Measurements from ENCODE around the gene CLMN.
"Not testable (repeated sequence)": the region's sequence is repeated elsewhere in the genome, so short reads cannot be mapped to it uniquely, and the experiment has no call there.

Gene CLMN

DNA sequence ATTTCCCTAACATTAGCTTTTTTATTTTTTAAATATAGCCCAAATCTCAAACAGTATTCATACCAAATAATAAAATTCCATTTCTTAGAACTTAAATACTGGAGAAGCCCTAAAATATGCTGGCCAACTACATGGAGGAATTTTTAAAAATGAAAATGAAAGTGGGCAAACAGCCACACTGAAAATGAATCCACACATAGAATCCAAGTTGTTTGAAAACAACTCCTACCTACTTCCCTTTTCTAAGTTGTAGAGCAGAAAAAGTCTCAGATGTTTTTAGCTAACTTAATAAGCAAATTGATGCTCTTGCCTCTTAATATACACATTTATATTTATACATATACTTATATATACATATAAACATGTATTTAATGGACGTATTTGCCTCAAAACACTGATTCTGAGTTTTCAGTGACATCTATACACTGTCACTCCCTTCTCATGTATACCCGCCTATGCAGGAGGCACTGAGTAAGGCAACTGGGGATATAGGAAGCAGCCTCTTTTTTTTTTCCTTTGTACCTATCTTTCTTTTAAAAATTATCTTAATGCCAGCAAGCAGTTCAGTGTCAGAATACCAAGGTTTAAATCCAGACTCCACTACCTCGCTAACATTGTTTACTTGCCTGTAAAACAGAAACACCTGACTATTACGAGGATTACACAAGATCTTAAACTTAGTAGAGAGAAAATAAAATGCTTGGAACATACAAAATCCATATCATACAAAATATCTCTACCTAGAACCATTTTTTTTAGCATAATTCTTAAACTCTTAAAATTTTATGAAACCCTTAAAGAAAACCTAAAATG lies 175.7 kb downstream of the CLMN start:
- peaks cover 9 to 18% of the 10 kb centered on the region in 2 donors for H3K4me1 ChIP-seq (ENCODE audit: control insufficient read depth in 1 of 2, insufficient read depth in 2 of 2, low read length in 2 of 2)
- H3K4me3 ChIP-seq (ENCODE audit: low read depth in 1 of 2, low read length in 2 of 2), result no peak overlapping the region
- no peak overlapping the region for H3K27ac ChIP-seq (ENCODE audit: low read depth, low read length)
- no peak overlapping the region for H3K9ac ChIP-seq (ENCODE audit: low read depth in 1 of 2, low read length in 2 of 2)
- no peaks in the 10 kb centered on the region for H3K36me3 ChIP-seq (ENCODE audit: control insufficient read depth in 1 of 2, insufficient read depth in 2 of 2, low read length in 2 of 2)
- no peaks in the 10 kb centered on the region for H3K27me3 ChIP-seq (ENCODE audit: control insufficient read depth in 1 of 2, insufficient read depth in 2 of 2, low read length in 2 of 2)
- H3K9me3 ChIP-seq (ENCODE audit: control insufficient read depth in 1 of 2, low read length in 2 of 2), result peaks cover 4 to 7% of the 10 kb centered on the region in 2 donors

DNA sequence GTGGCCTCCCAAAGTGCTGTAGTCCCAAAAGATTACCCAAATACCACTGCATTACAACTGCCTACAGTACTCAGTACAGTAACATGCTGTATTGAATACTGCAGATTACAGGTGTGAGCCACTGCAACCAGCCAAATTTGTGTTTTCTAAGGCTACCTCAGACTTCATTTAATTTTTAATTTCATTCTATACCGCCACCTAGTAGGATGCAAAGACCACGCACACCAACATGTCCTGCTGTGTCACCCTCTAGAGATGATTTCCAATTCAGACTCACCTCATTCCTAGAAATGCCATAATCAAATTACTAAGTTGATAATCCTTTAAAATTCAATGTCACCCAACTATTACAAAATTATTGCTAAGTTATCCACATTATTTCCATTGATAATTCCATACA lies 177.5 kb downstream of the CLMN start:
- H3K9me3 ChIP-seq (ENCODE audit: control insufficient read depth in 1 of 2, low read length in 2 of 2), result peaks cover 4 to 7% of the 10 kb centered on the region in 2 donors
- no peak overlapping the region for H3K9ac ChIP-seq (ENCODE audit: low read depth in 1 of 2, low read length in 2 of 2)
- peaks cover 5 to 15% of the 10 kb centered on the region in 2 donors for H3K4me1 ChIP-seq (ENCODE audit: control insufficient read depth in 1 of 2, insufficient read depth in 2 of 2, low read length in 2 of 2)
- H3K36me3 ChIP-seq (ENCODE audit: control insufficient read depth in 1 of 2, insufficient read depth in 2 of 2, low read length in 2 of 2), result no peaks in the 10 kb centered on the region
- no peak overlapping the region for H3K27ac ChIP-seq (ENCODE audit: low read depth, low read length)
- H3K4me3 ChIP-seq (ENCODE audit: low read depth in 1 of 2, low read length in 2 of 2), result no peak overlapping the region
- H3K27me3 ChIP-seq (ENCODE audit: control insufficient read depth in 1 of 2, insufficient read depth in 2 of 2, low read length in 2 of 2), result no peaks in the 10 kb centered on the region

DNA sequence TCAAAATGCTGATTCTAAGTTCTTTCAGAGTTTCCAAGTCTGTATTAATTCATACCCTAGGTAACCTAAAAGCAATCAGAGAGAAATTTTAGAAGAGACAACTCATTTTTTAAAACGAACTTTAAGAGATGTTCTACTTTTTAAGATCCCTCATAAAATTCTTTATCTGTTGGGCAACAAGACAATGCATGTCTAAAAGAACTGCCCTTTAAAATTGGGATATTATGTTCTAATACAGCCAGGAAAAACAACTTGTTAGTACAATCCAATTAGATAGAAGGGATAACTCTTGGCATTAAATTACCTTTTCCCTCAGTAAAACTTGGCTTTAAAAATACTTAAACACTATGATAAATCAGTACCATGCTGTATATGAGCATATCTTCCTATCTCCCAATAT lies 178.0 kb downstream of the CLMN start:
- Histone ChIP-seq H3K9ac (ENCODE audit: low read depth in 1 of 2, low read length in 2 of 2) (no peak overlapping the region), H3K36me3 (ENCODE audit: control insufficient read depth in 1 of 2, insufficient read depth in 2 of 2, low read length in 2 of 2) (no peaks in the 10 kb centered on the region), H3K27me3 (ENCODE audit: control insufficient read depth in 1 of 2, insufficient read depth in 2 of 2, low read length in 2 of 2) (no peaks in the 10 kb centered on the region), H3K27ac (ENCODE audit: low read depth, low read length) (no peak overlapping the region), H3K4me3 (ENCODE audit: low read depth in 1 of 2, low read length in 2 of 2) (no peak overlapping the region), H3K9me3 (ENCODE audit: control insufficient read depth in 1 of 2, low read length in 2 of 2) (peaks cover 4 to 7% of the 10 kb centered on the region in 2 donors), H3K4me1 (ENCODE audit: control insufficient read depth in 1 of 2, insufficient read depth in 2 of 2, low read length in 2 of 2) (peaks cover 5 to 15% of the 10 kb centered on the region in 2 donors)

DNA sequence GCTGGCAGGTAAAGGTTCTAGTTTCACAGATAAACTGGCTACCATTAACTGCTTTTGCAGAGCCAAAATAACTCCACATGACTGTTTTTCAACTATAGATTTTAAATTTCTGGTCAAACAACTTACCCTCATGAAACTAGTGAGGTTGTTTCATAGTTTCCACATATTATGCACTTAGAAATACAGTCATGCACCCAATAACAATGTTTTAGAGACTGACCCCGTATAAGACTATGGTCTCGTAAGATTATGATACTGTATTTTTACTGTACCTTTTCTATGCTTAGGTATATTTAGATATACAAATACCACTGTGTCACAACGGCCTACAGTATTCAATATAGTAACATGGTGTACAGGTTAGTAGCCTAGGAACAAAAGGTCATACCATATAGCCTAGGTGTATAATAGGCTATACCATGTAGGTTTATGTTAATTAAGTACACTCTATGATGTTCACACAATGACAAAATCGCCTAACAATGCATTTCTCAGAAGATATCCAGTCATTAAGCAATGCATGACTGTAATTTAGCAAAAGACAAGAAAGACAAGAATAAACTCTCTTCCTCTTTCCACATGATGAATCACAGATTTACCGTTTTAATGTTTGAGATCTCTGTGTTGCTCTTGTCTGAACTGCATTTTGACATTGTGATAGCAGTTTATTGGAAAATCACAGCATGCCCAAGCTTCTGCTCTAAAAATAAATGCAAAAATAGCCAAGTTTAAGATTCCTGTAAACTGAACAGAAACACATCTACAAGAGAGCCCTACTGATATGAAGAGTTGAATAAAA lies 179.4 kb downstream of the CLMN start:
- no peak overlapping the region for H3K9ac ChIP-seq (ENCODE audit: low read depth in 1 of 2, low read length in 2 of 2)
- H3K9me3 ChIP-seq (ENCODE audit: control insufficient read depth in 1 of 2, low read length in 2 of 2), result peaks cover 4 to 7% of the 10 kb centered on the region in 2 donors
- H3K36me3 ChIP-seq (ENCODE audit: control insufficient read depth in 1 of 2, insufficient read depth in 2 of 2, low read length in 2 of 2), result no peaks in the 10 kb centered on the region
- no peak overlapping the region for H3K27ac ChIP-seq (ENCODE audit: low read depth, low read length)
- H3K4me1 ChIP-seq (ENCODE audit: control insufficient read depth in 1 of 2, insufficient read depth in 2 of 2, low read length in 2 of 2), result peaks cover 5 to 15% of the 10 kb centered on the region in 2 donors
- H3K4me3 ChIP-seq (ENCODE audit: low read depth in 1 of 2, low read length in 2 of 2), result no peak overlapping the region
- no peaks in the 10 kb centered on the region for H3K27me3 ChIP-seq (ENCODE audit: control insufficient read depth in 1 of 2, insufficient read depth in 2 of 2, low read length in 2 of 2)

DNA sequence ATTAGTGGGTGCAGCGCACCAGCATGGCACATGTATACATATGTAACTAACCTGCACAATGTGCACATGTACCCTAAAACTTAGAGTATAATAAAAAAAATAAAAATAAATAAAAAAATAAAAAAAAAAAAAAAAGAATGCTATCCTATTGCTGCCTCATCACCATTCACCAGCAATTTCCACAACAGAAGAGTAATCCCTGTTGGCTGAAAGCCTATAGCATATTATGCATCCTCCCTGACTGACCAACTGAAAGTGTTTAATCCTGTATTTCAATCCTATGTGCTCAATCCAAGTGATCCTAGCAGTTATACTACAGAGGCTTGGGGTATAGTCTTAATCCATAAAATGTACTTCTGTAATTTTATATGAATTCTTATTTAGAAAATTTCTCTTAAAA lies 180.8 kb downstream of the CLMN start:
- H3K4me1 ChIP-seq (ENCODE audit: control insufficient read depth in 1 of 2, insufficient read depth in 2 of 2, low read length in 2 of 2), result peaks cover 5 to 15% of the 10 kb centered on the region in 2 donors
- H3K9ac ChIP-seq (ENCODE audit: low read depth in 1 of 2, low read length in 2 of 2), result no peak overlapping the region
- no peaks in the 10 kb centered on the region for H3K27me3 ChIP-seq (ENCODE audit: control insufficient read depth in 1 of 2, insufficient read depth in 2 of 2, low read length in 2 of 2)
- H3K27ac ChIP-seq (ENCODE audit: low read depth, low read length), result no peak overlapping the region
- no peaks in the 10 kb centered on the region for H3K9me3 ChIP-seq (ENCODE audit: control insufficient read depth in 1 of 2, low read length in 2 of 2)
- peaks cover 0 to 3% of the 10 kb centered on the region in 2 donors for H3K36me3 ChIP-seq (ENCODE audit: control insufficient read depth in 1 of 2, insufficient read depth in 2 of 2, low read length in 2 of 2)
- no peak overlapping the region for H3K4me3 ChIP-seq (ENCODE audit: low read depth in 1 of 2, low read length in 2 of 2)

DNA sequence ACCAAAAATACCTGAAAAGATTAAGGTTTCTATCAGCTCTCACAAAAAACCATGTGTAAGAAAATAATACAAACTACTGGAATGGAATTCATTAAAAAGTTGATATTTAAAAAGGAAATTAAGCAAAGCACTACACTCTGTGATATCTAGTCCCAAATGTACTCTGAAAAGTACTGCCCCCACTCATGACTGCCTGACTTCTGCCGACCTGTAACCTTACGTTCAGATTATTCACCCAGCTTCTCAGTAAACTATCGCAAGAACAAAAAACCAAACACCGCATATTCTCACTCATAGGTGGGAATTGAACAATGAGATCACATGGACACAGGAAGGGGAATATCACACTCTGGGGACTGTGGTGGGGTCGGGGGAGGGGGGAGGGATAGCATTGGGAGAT lies 181.3 kb downstream of the CLMN start:
- not testable (repeated sequence) for H3K36me3 ChIP-seq (ENCODE audit: control insufficient read depth in 1 of 2, insufficient read depth in 2 of 2, low read length in 2 of 2); H3K27me3 ChIP-seq (ENCODE audit: control insufficient read depth in 1 of 2, insufficient read depth in 2 of 2, low read length in 2 of 2); H3K9me3 ChIP-seq (ENCODE audit: control insufficient read depth in 1 of 2, low read length in 2 of 2); H3K9ac ChIP-seq (ENCODE audit: low read depth in 1 of 2, low read length in 2 of 2); H3K4me3 ChIP-seq (ENCODE audit: low read depth in 1 of 2, low read length in 2 of 2); H3K27ac ChIP-seq (ENCODE audit: low read depth, low read length)
- H3K4me1 ChIP-seq (ENCODE audit: control insufficient read depth in 1 of 2, insufficient read depth in 2 of 2, low read length in 2 of 2), result peaks cover 5 to 15% of the 10 kb centered on the region in 2 donors

DNA sequence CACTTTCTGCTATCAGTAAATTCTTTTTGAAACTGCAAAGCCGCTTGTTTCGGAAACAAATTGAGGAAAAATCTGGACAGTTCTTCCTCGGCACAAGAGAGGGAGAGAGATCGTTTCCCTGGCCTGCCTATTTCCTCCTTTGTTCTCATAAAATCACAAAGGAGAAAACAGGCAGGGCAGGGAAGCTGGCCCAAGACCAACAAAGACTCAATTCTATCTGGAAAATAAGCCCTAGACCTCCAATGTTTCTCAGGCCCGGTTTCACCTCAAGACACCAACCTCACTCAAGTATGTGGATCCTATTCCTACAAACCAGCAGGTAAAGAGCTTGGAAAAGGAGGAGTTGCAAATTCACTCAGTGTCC lies 181.9 kb downstream of the CLMN start:
- no peak overlapping the region for H3K9ac ChIP-seq (ENCODE audit: low read depth in 1 of 2, low read length in 2 of 2)
- H3K36me3 ChIP-seq (ENCODE audit: control insufficient read depth in 1 of 2, insufficient read depth in 2 of 2, low read length in 2 of 2), result peaks cover 0 to 3% of the 10 kb centered on the region in 2 donors
- no peaks in the 10 kb centered on the region for H3K9me3 ChIP-seq (ENCODE audit: control insufficient read depth in 1 of 2, low read length in 2 of 2)
- no peaks in the 10 kb centered on the region for H3K27me3 ChIP-seq (ENCODE audit: control insufficient read depth in 1 of 2, insufficient read depth in 2 of 2, low read length in 2 of 2)
- no peak overlapping the region for H3K4me3 ChIP-seq (ENCODE audit: low read depth in 1 of 2, low read length in 2 of 2)
- no peak overlapping the region for H3K27ac ChIP-seq (ENCODE audit: low read depth, low read length)
- H3K4me1 ChIP-seq (ENCODE audit: control insufficient read depth in 1 of 2, insufficient read depth in 2 of 2, low read length in 2 of 2), result peaks cover 5 to 15% of the 10 kb centered on the region in 2 donors

DNA sequence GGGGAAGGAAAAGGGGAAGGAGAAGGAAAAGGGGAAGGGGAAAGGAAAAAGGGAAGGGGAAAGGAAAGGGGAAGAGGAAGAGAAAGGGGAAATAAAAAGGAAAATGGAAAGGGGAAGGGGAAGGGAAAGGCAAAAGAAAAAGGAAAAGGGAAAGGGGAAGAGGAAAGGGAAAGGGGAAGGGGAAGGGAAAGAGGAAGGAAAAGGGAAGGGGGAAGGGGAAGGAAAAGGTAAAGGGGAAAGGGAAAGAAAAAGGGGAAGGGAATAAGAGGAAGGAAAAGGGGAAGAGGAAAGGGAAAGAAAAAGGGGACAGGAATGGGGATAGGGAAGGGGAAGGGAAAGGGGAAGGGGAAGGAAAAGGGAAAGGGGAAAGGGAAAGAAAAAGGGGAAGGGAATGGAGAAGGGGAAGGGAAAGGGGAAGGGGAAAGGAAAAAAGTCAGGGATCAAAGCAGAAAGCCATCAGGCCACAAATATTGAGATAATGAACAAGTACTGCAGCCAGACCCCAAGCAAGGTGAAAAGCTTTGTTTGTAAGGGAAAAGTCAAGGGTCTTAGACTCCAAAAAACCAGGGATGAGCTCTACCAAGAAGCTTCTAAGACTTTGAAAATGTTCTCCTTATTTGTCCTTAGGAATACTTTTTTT lies 182.4 kb downstream of the CLMN start:
- H3K9ac ChIP-seq (ENCODE audit: low read depth in 1 of 2, low read length in 2 of 2), result no peak overlapping the region
- no peaks in the 10 kb centered on the region for H3K27me3 ChIP-seq (ENCODE audit: control insufficient read depth in 1 of 2, insufficient read depth in 2 of 2, low read length in 2 of 2)
- H3K9me3 ChIP-seq (ENCODE audit: control insufficient read depth in 1 of 2, low read length in 2 of 2), result no peaks in the 10 kb centered on the region
- H3K36me3 ChIP-seq (ENCODE audit: control insufficient read depth in 1 of 2, insufficient read depth in 2 of 2, low read length in 2 of 2), result peaks cover 2 to 3% of the 10 kb centered on the region in 2 donors
- no peak overlapping the region for H3K4me3 ChIP-seq (ENCODE audit: low read depth in 1 of 2, low read length in 2 of 2)
- H3K27ac ChIP-seq (ENCODE audit: low read depth, low read length), result no peak overlapping the region
- peaks cover 5 to 15% of the 10 kb centered on the region in 2 donors for H3K4me1 ChIP-seq (ENCODE audit: control insufficient read depth in 1 of 2, insufficient read depth in 2 of 2, low read length in 2 of 2)

DNA sequence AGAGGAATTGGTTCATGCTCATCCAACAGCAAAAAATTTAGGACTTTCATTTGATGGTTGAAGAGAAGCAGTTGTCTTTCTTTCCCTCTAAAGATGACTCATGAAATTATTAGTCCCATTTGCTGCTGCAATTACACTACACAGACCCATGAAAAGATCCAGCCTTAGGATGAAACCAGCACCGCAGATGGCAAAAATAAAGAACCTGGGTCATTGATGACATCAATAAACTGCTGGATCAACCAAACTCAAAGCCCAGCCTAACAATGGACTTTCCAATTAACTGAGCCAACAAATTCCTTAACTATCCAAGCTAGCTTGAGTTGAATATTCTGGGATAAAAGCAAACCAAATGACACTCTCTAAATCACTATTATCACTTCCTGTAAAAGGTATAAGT lies 183.1 kb downstream of the CLMN start:
- no peak overlapping the region for H3K27ac ChIP-seq (ENCODE audit: low read depth, low read length)
- peaks cover 4% of the 10 kb centered on the region in 2 donors for H3K36me3 ChIP-seq (ENCODE audit: control insufficient read depth in 1 of 2, insufficient read depth in 2 of 2, low read length in 2 of 2)
- H3K4me1 ChIP-seq (ENCODE audit: control insufficient read depth in 1 of 2, insufficient read depth in 2 of 2, low read length in 2 of 2), result peaks cover 5 to 12% of the 10 kb centered on the region in 2 donors
- H3K9ac ChIP-seq (ENCODE audit: low read depth in 1 of 2, low read length in 2 of 2), result no peak overlapping the region
- no peak overlapping the region for H3K4me3 ChIP-seq (ENCODE audit: low read depth in 1 of 2, low read length in 2 of 2)
- no peaks in the 10 kb centered on the region for H3K9me3 ChIP-seq (ENCODE audit: control insufficient read depth in 1 of 2, low read length in 2 of 2)
- H3K27me3 ChIP-seq (ENCODE audit: control insufficient read depth in 1 of 2, insufficient read depth in 2 of 2, low read length in 2 of 2), result no peaks in the 10 kb centered on the region
